Lower lobe of right lung (tissue), 2 donors: ENCODE measurements around the gene HIBCH. TPM values are rescaled to one million over a fixed set of nuclear protein-coding genes. Genes with fewer than 3 reads are reported as not detected.

Experiments
- ATAC-seq, 2 donors: fragments of 200-7000 bp; cut with Tn5 transposase; one replicate each; pipeline ENCODE4 v1.9.1; 2020 to 2022; ENCODE audit warnings: mild to moderate bottlenecking in 2 of 2, moderate library complexity in 2 of 2
- DNase-seq: peaks from one replicate; pipeline ENCODE4 v3.0.0-alpha.2; 2020
- H3K27ac ChIP-seq: fragments of 200-600 bp; one replicate; pipeline ENCODE4 v1.8.0; 2022
- H3K27me3 ChIP-seq: fragments of 200-600 bp; one replicate; pipeline ENCODE4 v1.8.0; 2022; ENCODE audit warnings: low read depth
- H3K36me3 ChIP-seq: fragments of 200-600 bp; one replicate; pipeline ENCODE4 v1.8.0; 2022; ENCODE audit warnings: mild to moderate bottlenecking
- H3K4me1 ChIP-seq: fragments of 200-600 bp; one replicate; pipeline ENCODE4 v1.8.0; 2022
- H3K4me3 ChIP-seq: fragments of 200-600 bp; one replicate; pipeline ENCODE4 v1.8.0; 2022; ENCODE audit warnings: mild to moderate bottlenecking
- H3K9me3 ChIP-seq: fragments of 200-600 bp; one replicate; pipeline ENCODE4 v1.8.0; 2022
- intact Hi-C: fragments of 100-400 bp; cut with DNase I; formaldehyde crosslinking; loops from one replicate; pipeline ENCODE4 v1.11.0; 2022
- total RNA-seq: library from RNA; stranded (reverse); fragmentation: NEBNext Ultra II Directional; extraction: Animal tissue kit (Norgen Biotek cat#: 25700); gene quantifications from one replicate; pipeline ENCODE4 v1.2.1, GENCODE V29; 2021
- TF ChIP-seq, protein P1 (sequence below): fragments of 200-600 bp; IDR thresholded peaks from one replicate; pipeline ENCODE4 v1.8.0; 2022; ENCODE audit warnings: antibody characterized with exemption, mild to moderate bottlenecking
- donor health status: DM: no; HTN: yes; CAD: no; lungs with severe emphysema.

The HIBCH gene
- total RNA-seq, 1 donor from 2014 or later, result 24.3 TPM

DNA sequence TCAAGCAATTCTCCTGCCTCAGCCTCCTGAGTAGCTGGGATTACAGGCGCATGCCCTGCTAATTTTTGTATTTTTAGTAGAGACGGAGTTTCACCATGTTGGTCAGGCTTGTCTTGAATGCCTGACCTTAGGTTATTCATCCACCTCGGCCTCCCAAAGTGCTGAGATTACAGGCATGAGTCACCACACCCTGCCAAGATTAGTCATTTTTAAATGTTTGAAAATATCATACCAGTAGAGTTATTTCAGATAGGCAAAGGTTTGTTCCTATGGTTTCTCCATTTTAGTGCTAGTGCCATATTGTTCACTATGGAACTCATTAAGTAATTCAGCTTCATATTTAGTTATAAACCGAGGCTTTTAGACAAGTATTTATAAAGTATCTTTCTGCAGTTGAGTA lies 52.3 kb downstream of the HIBCH start:
- intact Hi-C loops, result no loop called here

GRCh38 chr2:190266314-190266713 lies 53.3 kb downstream of the HIBCH start:
- ATAC-seq (no peak), DNase-seq (no peak)
- Histone ChIP-seq H3K4me1 (no peaks in the 10 kb centered on the region), H3K9me3 (peaks cover 4% of the 10 kb centered on the region), H3K4me3 (no peak overlapping the region), H3K27ac (no peak overlapping the region), H3K36me3 (no peaks in the 10 kb centered on the region), H3K27me3 (no peaks in the 10 kb centered on the region)
- TF ChIP-seq, protein P1, sequence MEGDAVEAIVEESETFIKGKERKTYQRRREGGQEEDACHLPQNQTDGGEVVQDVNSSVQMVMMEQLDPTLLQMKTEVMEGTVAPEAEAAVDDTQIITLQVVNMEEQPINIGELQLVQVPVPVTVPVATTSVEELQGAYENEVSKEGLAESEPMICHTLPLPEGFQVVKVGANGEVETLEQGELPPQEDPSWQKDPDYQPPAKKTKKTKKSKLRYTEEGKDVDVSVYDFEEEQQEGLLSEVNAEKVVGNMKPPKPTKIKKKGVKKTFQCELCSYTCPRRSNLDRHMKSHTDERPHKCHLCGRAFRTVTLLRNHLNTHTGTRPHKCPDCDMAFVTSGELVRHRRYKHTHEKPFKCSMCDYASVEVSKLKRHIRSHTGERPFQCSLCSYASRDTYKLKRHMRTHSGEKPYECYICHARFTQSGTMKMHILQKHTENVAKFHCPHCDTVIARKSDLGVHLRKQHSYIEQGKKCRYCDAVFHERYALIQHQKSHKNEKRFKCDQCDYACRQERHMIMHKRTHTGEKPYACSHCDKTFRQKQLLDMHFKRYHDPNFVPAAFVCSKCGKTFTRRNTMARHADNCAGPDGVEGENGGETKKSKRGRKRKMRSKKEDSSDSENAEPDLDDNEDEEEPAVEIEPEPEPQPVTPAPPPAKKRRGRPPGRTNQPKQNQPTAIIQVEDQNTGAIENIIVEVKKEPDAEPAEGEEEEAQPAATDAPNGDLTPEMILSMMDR, result no peak
- intact Hi-C loops, result no loop called here

More for the DNA sequence above, 52.3 kb downstream of the HIBCH start:
- Histone ChIP-seq H3K27ac (no peak overlapping the region), H3K27me3 (no peaks in the 10 kb centered on the region), H3K4me1 (no peaks in the 10 kb centered on the region), H3K36me3 (no peaks in the 10 kb centered on the region), H3K9me3 (peaks cover 4% of the 10 kb centered on the region), H3K4me3 (no peak overlapping the region)
- DNase-seq (no peak), ATAC-seq (no peak)
- TF ChIP-seq, protein P1, result no peak

DNA sequence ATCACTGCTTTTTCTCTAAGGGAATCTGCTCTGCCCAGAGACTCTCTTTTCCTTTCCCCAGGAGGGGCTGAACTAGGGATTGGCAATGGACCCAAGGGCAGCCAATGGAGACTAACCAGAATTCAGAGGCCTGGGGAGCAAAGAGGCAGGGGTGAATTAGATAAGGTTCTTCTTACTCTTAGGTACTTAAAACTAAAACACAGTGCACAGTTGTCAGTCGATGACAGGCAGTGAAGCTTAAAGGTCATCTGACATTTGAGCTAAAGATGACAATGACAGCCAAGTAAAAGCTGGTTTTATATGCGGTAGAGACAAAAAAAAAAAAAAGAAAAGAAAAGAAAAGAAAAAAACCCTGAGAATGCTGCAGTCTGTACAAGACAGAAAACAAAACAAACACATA lies 57.8 kb downstream of the HIBCH start:
- no peak overlapping the region for H3K4me3 ChIP-seq
- no peak overlapping the region for H3K27ac ChIP-seq
- peaks cover 25% of the 10 kb centered on the region for H3K36me3 ChIP-seq
- TF ChIP-seq, protein P1, result no peak
- ATAC-seq, result no peak
- no peaks in the 10 kb centered on the region for H3K4me1 ChIP-seq
- intact Hi-C loops, result no loop called here
- H3K27me3 ChIP-seq, result no peaks in the 10 kb centered on the region
- DNase-seq, result no peak
- H3K9me3 ChIP-seq, result peaks cover 4% of the 10 kb centered on the region

DNA sequence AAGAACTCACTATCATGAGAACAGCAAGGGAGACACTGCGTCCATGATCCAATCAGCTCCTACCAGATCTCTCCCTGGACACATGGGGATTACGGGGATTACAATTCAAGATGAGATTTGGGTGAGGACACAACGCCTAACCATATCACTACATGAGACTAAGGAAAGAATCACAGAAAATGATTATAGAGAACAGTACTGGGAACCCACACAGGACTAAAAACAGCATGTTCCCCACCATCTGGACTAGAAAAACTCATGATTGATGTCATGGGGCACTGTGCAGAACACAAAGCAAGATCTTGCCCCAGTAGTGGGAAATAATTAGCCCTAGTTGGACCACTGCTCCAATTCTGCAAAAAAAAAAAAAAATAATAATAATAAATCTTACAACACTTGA lies 63.5 kb downstream of the HIBCH start:
- intact Hi-C loops, result no loop called here
- Histone ChIP-seq H3K36me3 (peaks cover 40% of the 10 kb centered on the region), H3K9me3 (no peaks in the 10 kb centered on the region), H3K4me1 (no peaks in the 10 kb centered on the region), H3K27ac (no peak overlapping the region), H3K4me3 (no peak overlapping the region), H3K27me3 (no peaks in the 10 kb centered on the region)
- ATAC-seq (no peak), DNase-seq (no peak)
- TF ChIP-seq, protein P1, result no peak

- Histone ChIP-seq H3K27me3 (no peaks in the 10 kb centered on the region), H3K4me3 (no peak overlapping the region), H3K36me3 (peaks cover 43% of the 10 kb centered on the region), H3K9me3 (no peaks in the 10 kb centered on the region), H3K4me1 (no peaks in the 10 kb centered on the region), H3K27ac (no peak overlapping the region)
- TF ChIP-seq, protein P1, result no peak
- no peak for ATAC-seq
- DNase-seq, result no peak
- intact Hi-C loops, result no loop called here
Measured at GRCh38 chr2:190255676-190256075, 64.0 kb downstream of the HIBCH start.
